Muscle layer of colon (tissue), 2 donors: ENCODE measurements around the gene SLC36A1.

Experiments
- H3K27ac ChIP-seq: one replicate; pipeline ENCODE4 v1.7.0; 2013; ENCODE audit warnings: low read depth, mild to moderate bottlenecking, low read length, moderate library complexity
- H3K27me3 ChIP-seq, 2 donors: one replicate each; pipeline ENCODE4 v1.7.0; 2013; ENCODE audit warnings: low read length in 2 of 2, mild to moderate bottlenecking in 2 of 2; ENCODE audit not compliant: insufficient read depth in 2 of 2, control insufficient read depth in 1 of 2
- H3K36me3 ChIP-seq: one replicate; pipeline ENCODE4 v1.7.0; 2013; ENCODE audit warnings: mild to moderate bottlenecking, low read length; ENCODE audit not compliant: insufficient read depth
- H3K4me1 ChIP-seq: one replicate; pipeline ENCODE4 v1.7.0; 2013; ENCODE audit warnings: mild to moderate bottlenecking, low read length; ENCODE audit not compliant: insufficient read depth
- H3K4me3 ChIP-seq, 2 donors: one replicate each; pipeline ENCODE4 v1.7.0; 2013; ENCODE audit warnings: low read length in 2 of 2, low read depth in 1 of 2, mild to moderate bottlenecking in 1 of 2, moderate library complexity in 1 of 2
- H3K9ac ChIP-seq: one replicate; pipeline ENCODE4 v1.7.0; 2013; ENCODE audit warnings: low read length
- H3K9me3 ChIP-seq: one replicate; pipeline ENCODE4 v1.7.0; 2013; ENCODE audit warnings: mild to moderate bottlenecking, low read length
- donor health status: abdominal sarcoma.
- donor health status: Adenocarcinoma of cecum.

The SLC36A1 gene

DNA sequence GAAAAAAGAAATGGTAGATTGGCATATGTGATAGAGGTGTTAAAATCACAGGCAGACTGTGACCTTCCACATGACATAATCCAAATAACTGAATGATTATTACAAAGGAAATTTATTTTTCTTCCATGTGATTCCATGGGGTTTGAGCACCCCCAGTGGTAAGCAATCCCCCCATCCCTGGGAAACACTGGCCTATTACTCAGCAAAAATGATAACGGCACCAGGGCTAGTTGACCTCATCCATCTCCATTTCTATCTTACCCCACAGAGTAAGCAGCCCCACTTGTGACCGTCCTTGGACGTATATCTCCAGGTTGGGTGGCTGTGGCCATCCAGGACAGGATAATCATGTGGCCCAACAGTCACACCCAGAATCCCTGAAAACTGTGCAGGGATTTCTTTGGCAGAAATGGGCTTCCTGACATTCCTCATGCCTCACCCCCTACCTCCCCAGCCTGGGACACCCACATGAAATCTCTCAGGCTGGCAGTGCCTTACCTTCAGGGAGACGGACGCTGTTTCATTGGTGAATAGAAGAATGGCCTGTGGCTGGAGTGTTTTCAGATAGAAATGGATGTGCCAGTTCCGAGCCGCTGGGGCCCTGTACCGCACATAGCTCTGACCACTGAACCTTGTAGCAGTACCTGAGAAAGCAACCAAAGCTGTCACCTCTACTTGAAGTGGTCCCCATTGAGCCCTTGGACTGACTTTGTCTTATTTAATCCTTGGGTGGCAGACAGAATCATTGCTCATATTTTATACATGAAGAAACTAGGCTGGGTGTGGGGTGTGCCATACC lies 69.9 kb downstream of the SLC36A1 start:
- Histone ChIP-seq H3K4me1 (no peaks in the 10 kb centered on the region), H3K27ac (no peak overlapping the region), H3K4me3 (no peak overlapping the region), H3K27me3 (no peaks in the 10 kb centered on the region), H3K9ac (no peak overlapping the region), H3K9me3 (no peaks in the 10 kb centered on the region), H3K36me3 (no peaks in the 10 kb centered on the region)

DNA sequence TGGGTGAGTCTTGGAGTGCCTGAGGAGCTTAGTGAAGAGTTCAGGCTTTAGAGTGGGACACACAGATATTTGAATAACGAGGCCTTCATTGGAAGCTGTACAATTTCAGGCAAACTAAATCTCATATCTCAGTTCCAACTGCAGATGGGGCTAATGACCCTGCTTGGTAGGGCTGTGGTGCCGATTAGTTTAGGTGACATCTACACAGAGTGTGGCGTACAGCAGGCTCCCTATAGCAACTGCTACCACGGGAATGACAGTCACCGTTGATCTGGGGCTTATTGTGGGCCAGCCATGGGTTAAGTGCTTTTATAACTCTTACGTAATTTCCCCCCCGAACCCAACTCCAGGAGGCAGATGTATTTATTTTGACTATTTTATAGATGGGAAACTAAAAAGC lies 72.9 kb downstream of the SLC36A1 start:
- H3K27me3 ChIP-seq = no peaks in the 10 kb centered on the region
- no peak overlapping the region for H3K27ac ChIP-seq
- no peaks in the 10 kb centered on the region for H3K9me3 ChIP-seq
- H3K4me3 ChIP-seq = no peak overlapping the region
- no peak overlapping the region for H3K9ac ChIP-seq
- no peaks in the 10 kb centered on the region for H3K4me1 ChIP-seq
- H3K36me3 ChIP-seq = no peaks in the 10 kb centered on the region

DNA sequence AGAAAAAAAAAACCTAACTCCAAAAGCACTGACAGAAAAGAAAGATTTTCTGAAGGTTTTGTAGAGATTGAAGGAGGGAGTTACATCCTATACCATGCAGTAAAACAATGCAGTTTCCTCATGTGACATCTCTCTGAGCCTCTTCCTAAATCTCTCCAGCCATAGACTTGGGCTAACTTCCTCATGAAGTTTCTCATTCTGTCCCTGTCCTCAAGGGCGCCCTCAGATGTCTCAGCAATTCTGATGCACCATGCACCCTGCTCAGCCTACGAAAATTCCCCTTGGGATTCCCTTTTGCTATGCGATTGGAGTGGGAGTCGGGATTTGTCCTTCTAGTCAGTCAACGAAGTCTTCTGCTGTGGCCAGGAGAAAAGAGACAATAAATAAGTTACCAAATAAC lies 74.8 kb downstream of the SLC36A1 start:
- Histone ChIP-seq H3K36me3 (no peaks in the 10 kb centered on the region), H3K9me3 (no peaks in the 10 kb centered on the region), H3K9ac (no peak overlapping the region), H3K4me3 (no peak overlapping the region), H3K27me3 (no peaks in the 10 kb centered on the region), H3K4me1 (no peaks in the 10 kb centered on the region), H3K27ac (no peak overlapping the region)

DNA sequence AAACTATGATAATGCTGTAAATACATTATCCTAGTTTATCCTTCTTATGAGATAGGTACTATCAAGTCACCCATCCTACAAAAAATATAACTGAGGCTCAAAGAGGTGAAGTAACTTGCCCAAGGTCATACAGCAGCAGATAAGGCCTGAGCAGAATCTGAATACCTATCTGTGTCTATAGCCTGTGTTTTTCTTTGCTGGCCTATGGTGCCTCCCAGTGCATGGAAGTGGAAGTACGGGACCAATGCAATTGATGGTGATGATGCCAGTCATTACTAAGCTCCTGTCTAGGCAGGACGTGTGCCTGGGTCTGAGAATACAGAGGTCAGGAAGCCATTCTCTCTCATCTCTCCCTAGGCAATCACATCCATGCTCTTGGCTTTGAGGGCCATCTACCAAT lies 75.9 kb downstream of the SLC36A1 start:
- no peak overlapping the region for H3K9ac ChIP-seq
- H3K27me3 ChIP-seq = no peaks in the 10 kb centered on the region
- no peaks in the 10 kb centered on the region for H3K36me3 ChIP-seq
- no peaks in the 10 kb centered on the region for H3K4me1 ChIP-seq
- no peak overlapping the region for H3K27ac ChIP-seq
- no peaks in the 10 kb centered on the region for H3K9me3 ChIP-seq
- no peak overlapping the region for H3K4me3 ChIP-seq

DNA sequence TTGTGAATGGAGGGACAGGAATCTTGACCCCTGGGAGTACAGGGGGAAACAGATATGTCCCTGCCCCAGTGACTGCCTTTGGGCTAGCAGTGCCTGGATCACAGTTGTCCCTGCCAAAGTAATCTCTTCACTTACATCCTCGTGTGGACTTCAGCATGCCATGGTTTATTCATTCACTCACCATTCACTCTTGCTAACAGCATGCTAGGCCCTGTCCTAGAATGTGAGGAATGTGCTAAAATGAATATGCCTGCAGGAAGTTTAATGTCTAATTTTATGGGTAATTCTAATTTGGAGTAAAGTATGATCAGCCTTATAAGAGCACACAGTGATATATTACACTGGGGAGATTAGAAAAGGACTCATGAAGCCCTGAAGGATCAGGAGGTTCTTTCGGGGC lies 80.8 kb downstream of the SLC36A1 start:
- Histone ChIP-seq H3K4me1 (no peaks in the 10 kb centered on the region), H3K9ac (no peak overlapping the region), H3K27ac (no peak overlapping the region), H3K9me3 (no peaks in the 10 kb centered on the region), H3K4me3 (no peak overlapping the region), H3K27me3 (no peaks in the 10 kb centered on the region), H3K36me3 (no peaks in the 10 kb centered on the region)

DNA sequence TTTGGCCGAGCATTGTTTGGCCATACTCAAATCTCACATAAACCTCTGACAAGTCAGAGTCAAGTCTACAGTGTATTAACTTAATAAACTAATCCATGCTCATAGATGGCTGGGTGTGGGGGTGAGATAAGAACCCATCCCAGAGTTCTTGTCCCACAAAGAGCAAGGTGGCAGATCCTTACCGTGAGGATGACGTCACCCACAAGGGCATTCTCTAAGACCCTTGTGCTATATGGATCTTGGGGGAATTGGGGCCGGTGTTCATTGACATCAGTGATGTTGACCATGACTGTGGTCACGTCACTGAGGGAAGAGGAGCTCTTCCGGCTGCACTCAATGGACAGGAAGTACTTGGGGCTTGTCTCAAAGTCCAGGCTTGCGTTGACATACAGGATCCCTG lies 81.6 kb downstream of the SLC36A1 start:
- Histone ChIP-seq H3K9me3 (no peaks in the 10 kb centered on the region), H3K36me3 (no peaks in the 10 kb centered on the region), H3K9ac (no peak overlapping the region), H3K27me3 (no peaks in the 10 kb centered on the region), H3K4me3 (no peak overlapping the region), H3K4me1 (no peaks in the 10 kb centered on the region), H3K27ac (no peak overlapping the region)

DNA sequence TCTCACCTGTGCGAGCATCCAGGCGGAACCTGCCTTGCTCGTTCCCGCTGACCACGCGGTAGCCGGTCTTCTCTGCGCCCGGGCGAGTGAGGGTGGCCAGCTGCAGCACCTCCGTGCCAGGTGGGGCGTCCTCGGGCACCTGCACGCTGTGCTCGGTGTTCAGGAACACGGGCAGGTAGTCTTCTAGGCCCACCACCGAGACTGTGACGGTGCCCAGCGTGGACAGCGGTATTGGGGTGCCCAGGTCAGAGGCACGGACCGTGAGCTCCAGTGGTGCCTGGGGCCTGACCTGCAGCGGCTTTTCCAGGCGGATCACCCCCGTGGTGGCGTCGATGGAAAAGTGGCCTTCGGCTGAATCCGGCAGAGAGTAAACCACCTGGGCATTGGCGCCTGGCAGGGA lies 84.2 kb downstream of the SLC36A1 start:
- Histone ChIP-seq H3K4me1 (no peaks in the 10 kb centered on the region), H3K27me3 (no peaks in the 10 kb centered on the region), H3K4me3 (no peak overlapping the region), H3K9ac (no peak overlapping the region), H3K9me3 (no peaks in the 10 kb centered on the region), H3K36me3 (no peaks in the 10 kb centered on the region), H3K27ac (no peak overlapping the region)

DNA sequence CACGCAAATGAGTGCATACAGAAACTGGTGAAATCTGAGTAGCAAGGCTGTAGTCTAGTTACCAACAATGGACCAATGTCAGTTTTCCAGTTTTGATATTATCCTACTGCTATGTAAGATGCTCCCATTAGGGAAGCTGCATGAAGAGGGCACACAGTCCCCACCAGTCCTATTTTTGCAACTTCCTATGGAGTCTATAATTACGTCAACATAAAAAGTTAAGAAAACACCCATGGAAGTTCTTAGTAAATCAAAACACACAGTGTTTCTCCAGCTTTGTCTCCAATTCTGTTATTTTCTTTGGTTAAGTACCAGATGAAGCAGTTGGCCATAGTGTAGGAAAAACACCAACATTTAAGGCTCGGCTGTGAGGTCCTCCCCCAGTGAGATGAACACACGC lies 85.0 kb downstream of the SLC36A1 start:
- no peaks in the 10 kb centered on the region for H3K36me3 ChIP-seq
- no peaks in the 10 kb centered on the region for H3K9me3 ChIP-seq

DNA sequence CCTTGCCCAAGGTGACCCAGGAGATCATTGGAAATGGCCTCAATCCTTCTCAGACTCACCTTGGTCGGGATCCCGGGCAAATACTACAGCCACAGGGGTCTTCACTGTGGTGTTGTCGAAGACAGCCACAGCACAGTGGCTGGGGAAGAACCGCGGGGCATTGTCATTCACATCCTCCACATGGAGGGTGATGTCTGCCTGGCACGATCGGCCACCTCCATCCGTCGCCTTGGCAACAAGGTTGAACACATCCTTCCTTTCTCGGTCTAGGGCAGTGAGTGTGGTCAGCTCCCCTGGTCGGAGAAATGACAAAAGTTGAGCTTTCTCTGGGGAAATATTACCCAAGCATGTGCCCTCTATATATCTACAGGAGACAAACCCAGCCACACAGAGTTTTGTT lies 86.9 kb downstream of the SLC36A1 start:
- H3K9me3 ChIP-seq = no peaks in the 10 kb centered on the region
- no peak overlapping the region for H3K4me3 ChIP-seq
- no peaks in the 10 kb centered on the region for H3K36me3 ChIP-seq
- H3K4me1 ChIP-seq = no peaks in the 10 kb centered on the region
- no peaks in the 10 kb centered on the region for H3K27me3 ChIP-seq
- H3K9ac ChIP-seq = no peak overlapping the region
- H3K27ac ChIP-seq = no peak overlapping the region

More for the DNA sequence above, 85.0 kb downstream of the SLC36A1 start:
- no peak overlapping the region for H3K4me3 ChIP-seq
- no peak overlapping the region for H3K9ac ChIP-seq
- H3K27me3 ChIP-seq = no peaks in the 10 kb centered on the region
- no peaks in the 10 kb centered on the region for H3K4me1 ChIP-seq
- no peak overlapping the region for H3K27ac ChIP-seq

DNA sequence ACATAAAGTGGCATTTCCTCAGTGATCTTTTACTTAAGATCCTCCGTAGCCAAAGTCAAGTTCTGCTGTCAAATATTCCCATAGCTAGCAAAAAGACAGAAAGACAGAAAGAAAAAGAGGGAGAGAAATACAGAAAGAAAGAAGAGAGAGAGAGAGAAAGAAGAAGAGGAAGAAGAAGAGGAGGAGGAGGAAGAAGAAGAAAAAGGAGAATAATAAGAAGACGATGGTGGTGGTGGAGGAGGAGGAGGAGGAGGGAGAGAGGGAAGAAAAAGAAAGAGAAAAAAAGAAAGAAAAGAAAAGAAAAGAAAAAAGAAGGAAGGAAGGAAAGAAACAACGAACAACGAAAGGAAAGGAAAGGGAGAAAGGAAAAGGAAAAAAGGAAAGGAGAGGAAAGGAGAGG lies 89.6 kb downstream of the SLC36A1 start:
- H3K9me3 ChIP-seq = no peaks in the 10 kb centered on the region
- no peak overlapping the region for H3K9ac ChIP-seq
- no peaks in the 10 kb centered on the region for H3K27me3 ChIP-seq
- H3K27ac ChIP-seq = no peak overlapping the region
- H3K36me3 ChIP-seq = no peaks in the 10 kb centered on the region
- H3K4me1 ChIP-seq = no peaks in the 10 kb centered on the region
- H3K4me3 ChIP-seq = no peak overlapping the region

DNA sequence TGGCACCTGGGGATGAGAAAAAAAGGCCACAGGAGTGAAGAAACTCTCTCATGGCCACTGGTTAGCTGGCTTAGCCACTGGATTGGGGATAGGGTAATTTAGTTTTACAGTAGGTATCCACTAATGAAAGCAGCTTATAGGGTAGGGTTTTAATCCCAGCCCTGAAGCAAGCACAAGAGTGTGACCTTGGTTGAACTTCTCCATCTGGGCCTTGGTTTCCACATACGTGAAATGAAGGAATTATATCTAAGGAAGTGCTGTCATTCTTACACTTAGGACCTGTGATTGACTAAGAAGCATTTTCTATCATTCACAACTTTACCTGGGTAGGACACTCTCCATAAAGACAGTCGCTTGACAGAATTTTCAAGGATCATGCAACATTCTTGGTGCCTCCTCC lies 94.2 kb downstream of the SLC36A1 start:
- no peaks in the 10 kb centered on the region for H3K9me3 ChIP-seq
- H3K4me1 ChIP-seq = no peaks in the 10 kb centered on the region
- no peak overlapping the region for H3K9ac ChIP-seq
- no peaks in the 10 kb centered on the region for H3K36me3 ChIP-seq
- H3K27ac ChIP-seq = no peak overlapping the region
- no peak overlapping the region for H3K4me3 ChIP-seq
- H3K27me3 ChIP-seq = no peaks in the 10 kb centered on the region
